NCI-H2029 treated with DMSO at 0.1 percent for 48 hours (cell line): ENCODE data around the gene KIF13A.
"Not testable (repeated sequence)": the region's sequence is repeated elsewhere in the genome, so short reads cannot be mapped to it uniquely, and the experiment has no call there.

ENCODE experiments used
- DNase-seq: peaks from one replicate; lab custom pipeline; 2025; lab: John Stamatoyannopoulos, UW

KIF13A gene

GRCh38 chr6:17871189-17871519, 116.3 kb downstream of the KIF13A start:
- no peak for DNase-seq

GRCh38 chr6:17870300-17871188, 116.9 kb downstream of the KIF13A start:
- DNase-seq = no peak

- DNase-seq = no peak
These were observed 117.7 kb downstream of the KIF13A start for GRCh38 chr6:17869753-17870050.

GRCh38 chr6:17869010-17869752, 118.3 kb downstream of the KIF13A start:
- DNase-seq = no peak

- no peak for DNase-seq
These were observed 119.6 kb downstream of the KIF13A start for GRCh38 chr6:17867880-17868279.

GRCh38 chr6:17866876-17867444, 120.5 kb downstream of the KIF13A start:
- DNase-seq = no peak

- no peak for DNase-seq
These were observed 121.4 kb downstream of the KIF13A start for GRCh38 chr6:17865798-17866725.

GRCh38 chr6:17865243-17865642, 122.2 kb downstream of the KIF13A start:
- no peak for DNase-seq

GRCh38 chr6:17863901-17864754, 123.3 kb downstream of the KIF13A start:
- no peak for DNase-seq

- DNase-seq = no peak
These were observed 126.1 kb downstream of the KIF13A start for GRCh38 chr6:17861361-17861760.

- DNase-seq = no peak
These were observed 127.6 kb downstream of the KIF13A start for GRCh38 chr6:17859846-17860245.

GRCh38 chr6:17858584-17858983, 128.9 kb downstream of the KIF13A start:
- no peak for DNase-seq

- not testable (repeated sequence) for DNase-seq
These were observed 130.2 kb downstream of the KIF13A start for GRCh38 chr6:17857188-17857587.

- no peak for DNase-seq
These were observed 131.1 kb downstream of the KIF13A start for GRCh38 chr6:17856306-17856705.

GRCh38 chr6:17855381-17855780, 132.1 kb downstream of the KIF13A start:
- no peak for DNase-seq

GRCh38 chr6:17853533-17853932, 133.9 kb downstream of the KIF13A start:
- no peak for DNase-seq

- DNase-seq = no peak
These were observed 135.7 kb downstream of the KIF13A start for GRCh38 chr6:17851720-17852161.

- no peak for DNase-seq
These were observed 136.3 kb downstream of the KIF13A start for GRCh38 chr6:17851001-17851719.

- no peak for DNase-seq
These were observed 137.2 kb downstream of the KIF13A start for GRCh38 chr6:17850281-17850680.

GRCh38 chr6:17847203-17847760, 140.2 kb downstream of the KIF13A start:
- DNase-seq = no peak
